ENCODE results near the gene OR52J3. TPM values are rescaled to one million over a fixed set of nuclear protein-coding genes. Genes with fewer than 3 reads are reported as not detected.

Gene OR52J3
- polyA plus RNA-seq, 1 of the 3 experiments (the other 2 are of a cell fraction): not detected

DNA sequence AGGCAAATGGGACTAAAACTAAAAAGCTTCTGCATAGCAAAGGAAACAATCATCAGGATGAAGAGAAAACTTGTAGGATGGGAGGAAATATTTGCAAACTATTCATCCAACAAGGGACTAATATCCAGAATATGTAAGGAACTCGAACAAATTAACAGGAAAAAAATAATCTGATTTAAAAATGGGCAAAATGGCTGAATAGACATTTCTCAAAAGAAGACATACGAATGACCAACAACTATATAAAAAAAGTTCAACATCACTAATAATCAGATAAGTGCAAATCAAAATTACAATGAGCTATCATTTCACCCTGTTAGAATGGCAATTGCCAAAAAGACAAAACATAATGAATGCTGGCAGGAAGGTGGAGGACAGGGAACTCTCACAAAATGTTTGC lies 35.1 kb downstream of the OR52J3 start:
- no peaks in the 10 kb centered on the region for H3K9me3 ChIP-seq
- H3F3A ChIP-seq (replicated peaks; ENCODE audit: insufficient read depth): no peaks in the 10 kb centered on the region
- no peaks in the 10 kb centered on the region for H3K36me3 ChIP-seq (replicated peaks in 1 of 2; ENCODE audit: control insufficient read depth in 1 of 2, insufficient read depth in 2 of 2, low read length in 1 of 2)
- no peaks in the 10 kb centered on the region for H3K79me2 ChIP-seq (ENCODE audit: insufficient read depth)
- TF ChIP-seq SIN3A (IDR thresholded peaks at IDR 0.05; ENCODE audit: borderline replicate concordance, low read depth, low read length) (no peak), EP300 (IDR thresholded peaks at IDR 0.05; ENCODE audit: borderline replicate concordance in 1 of 2, low read depth in 1 of 2, low read length in 1 of 2) (no peak), NRF1 (IDR thresholded peaks at IDR 0.05; ENCODE audit: low read depth, low read length) (no peak), TEAD4 (IDR thresholded peaks at IDR 0.05; ENCODE audit: borderline replicate concordance, insufficient read depth) (no peak), RAD21 (IDR thresholded peaks at IDR 0.05; ENCODE audit: low read length) (no peak), FOXM1 (IDR thresholded peaks at IDR 0.05; ENCODE audit: low read depth) (no peak), NFIC (IDR thresholded peaks at IDR 0.05; ENCODE audit: borderline replicate concordance) (no peak), TAF1 (IDR thresholded peaks at IDR 0.05; ENCODE audit: borderline replicate concordance, low read depth, low read length) (no peak), CHD2 (IDR thresholded peaks at IDR 0.05; ENCODE audit: low read length, partially characterized antibody) (no peak), RFX5 (IDR thresholded peaks at IDR 0.05; ENCODE audit: low read length) (no peak)
- TF ChIP-seq, protein P1, sequence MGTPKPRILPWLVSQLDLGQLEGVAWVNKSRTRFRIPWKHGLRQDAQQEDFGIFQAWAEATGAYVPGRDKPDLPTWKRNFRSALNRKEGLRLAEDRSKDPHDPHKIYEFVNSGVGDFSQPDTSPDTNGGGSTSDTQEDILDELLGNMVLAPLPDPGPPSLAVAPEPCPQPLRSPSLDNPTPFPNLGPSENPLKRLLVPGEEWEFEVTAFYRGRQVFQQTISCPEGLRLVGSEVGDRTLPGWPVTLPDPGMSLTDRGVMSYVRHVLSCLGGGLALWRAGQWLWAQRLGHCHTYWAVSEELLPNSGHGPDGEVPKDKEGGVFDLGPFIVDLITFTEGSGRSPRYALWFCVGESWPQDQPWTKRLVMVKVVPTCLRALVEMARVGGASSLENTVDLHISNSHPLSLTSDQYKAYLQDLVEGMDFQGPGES (IDR thresholded peaks at IDR 0.05; ENCODE audit: low read depth, low read length): no peak
- TF ChIP-seq, protein P2, sequence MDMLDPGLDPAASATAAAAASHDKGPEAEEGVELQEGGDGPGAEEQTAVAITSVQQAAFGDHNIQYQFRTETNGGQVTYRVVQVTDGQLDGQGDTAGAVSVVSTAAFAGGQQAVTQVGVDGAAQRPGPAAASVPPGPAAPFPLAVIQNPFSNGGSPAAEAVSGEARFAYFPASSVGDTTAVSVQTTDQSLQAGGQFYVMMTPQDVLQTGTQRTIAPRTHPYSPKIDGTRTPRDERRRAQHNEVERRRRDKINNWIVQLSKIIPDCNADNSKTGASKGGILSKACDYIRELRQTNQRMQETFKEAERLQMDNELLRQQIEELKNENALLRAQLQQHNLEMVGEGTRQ (IDR thresholded peaks at IDR 0.05; ENCODE audit: borderline replicate concordance, low read depth, low read length): no peak
- TF ChIP-seq, protein P3, sequence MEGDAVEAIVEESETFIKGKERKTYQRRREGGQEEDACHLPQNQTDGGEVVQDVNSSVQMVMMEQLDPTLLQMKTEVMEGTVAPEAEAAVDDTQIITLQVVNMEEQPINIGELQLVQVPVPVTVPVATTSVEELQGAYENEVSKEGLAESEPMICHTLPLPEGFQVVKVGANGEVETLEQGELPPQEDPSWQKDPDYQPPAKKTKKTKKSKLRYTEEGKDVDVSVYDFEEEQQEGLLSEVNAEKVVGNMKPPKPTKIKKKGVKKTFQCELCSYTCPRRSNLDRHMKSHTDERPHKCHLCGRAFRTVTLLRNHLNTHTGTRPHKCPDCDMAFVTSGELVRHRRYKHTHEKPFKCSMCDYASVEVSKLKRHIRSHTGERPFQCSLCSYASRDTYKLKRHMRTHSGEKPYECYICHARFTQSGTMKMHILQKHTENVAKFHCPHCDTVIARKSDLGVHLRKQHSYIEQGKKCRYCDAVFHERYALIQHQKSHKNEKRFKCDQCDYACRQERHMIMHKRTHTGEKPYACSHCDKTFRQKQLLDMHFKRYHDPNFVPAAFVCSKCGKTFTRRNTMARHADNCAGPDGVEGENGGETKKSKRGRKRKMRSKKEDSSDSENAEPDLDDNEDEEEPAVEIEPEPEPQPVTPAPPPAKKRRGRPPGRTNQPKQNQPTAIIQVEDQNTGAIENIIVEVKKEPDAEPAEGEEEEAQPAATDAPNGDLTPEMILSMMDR (IDR thresholded peaks at IDR 0.05): no peak
- TF ChIP-seq, protein P4, sequence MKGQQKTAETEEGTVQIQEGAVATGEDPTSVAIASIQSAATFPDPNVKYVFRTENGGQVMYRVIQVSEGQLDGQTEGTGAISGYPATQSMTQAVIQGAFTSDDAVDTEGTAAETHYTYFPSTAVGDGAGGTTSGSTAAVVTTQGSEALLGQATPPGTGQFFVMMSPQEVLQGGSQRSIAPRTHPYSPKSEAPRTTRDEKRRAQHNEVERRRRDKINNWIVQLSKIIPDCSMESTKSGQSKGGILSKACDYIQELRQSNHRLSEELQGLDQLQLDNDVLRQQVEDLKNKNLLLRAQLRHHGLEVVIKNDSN (IDR thresholded peaks at IDR 0.05; ENCODE audit: borderline replicate concordance, low read depth): no peak
- no peak overlapping the region for H2AFZ ChIP-seq (ENCODE audit: low read depth)
- WGBS (ENCODE audit: low lambda C conversion rate): 3% methylated on average over 2 of the region's 2 CpGs
- H3K9me2 ChIP-seq: no peaks in the 10 kb centered on the region
- no peak overlapping the region for H3K4me3 ChIP-seq (ENCODE audit: low read depth in 2 of 2, low read length in 1 of 2)
- no peaks in the 10 kb centered on the region for H3K4me1 ChIP-seq (ENCODE audit: control insufficient read depth in 1 of 2, insufficient read depth in 2 of 2, low read depth in 1 of 2, low read length in 1 of 2)
- CTCF ChIA-PET: interaction anchor here (1.2 kb wide), 1 partner anchor 445 kb away, joined by 3 read pairs; no protein-coding TSS in a partner anchor
- H4K20me1 ChIP-seq (ENCODE audit: insufficient read depth): no peaks in the 10 kb centered on the region
- H3K27ac ChIP-seq (ENCODE audit: low read depth in 2 of 2, low read length in 1 of 2): no peak overlapping the region
- H3K4me2 ChIP-seq: no peak overlapping the region
- POLR2A ChIA-PET: no interaction called here
- no peak overlapping the region for H3K9ac ChIP-seq
- H3K27me3 ChIP-seq (ENCODE audit: insufficient read depth): peaks cover 5% of the 10 kb centered on the region; the same call in 1 of the 2 replicates
- no peak for DNase-seq

All from SK-N-SH (cell line).